C1 segment of cervical spinal cord (tissue), 14 donors: ENCODE measurements around the gene CERT1.

Experiments used
- DNase-seq, 14 donors: peaks; one replicate each; lab custom pipeline; 2025; lab: John Stamatoyannopoulos, UW

CERT1 gene

GRCh38 chr5:75475364-75475763, 36.1 kb downstream of the CERT1 start:
- no peak for DNase-seq

- DNase-seq = no peak
These were observed 38.0 kb downstream of the CERT1 start for GRCh38 chr5:75473463-75473862.

GRCh38 chr5:75472973-75473372, 38.5 kb downstream of the CERT1 start:
- no peak for DNase-seq

- no peak for DNase-seq
These were observed 40.2 kb downstream of the CERT1 start for GRCh38 chr5:75471193-75471592.

- DNase-seq = no peak
These were observed 42.4 kb downstream of the CERT1 start for GRCh38 chr5:75469017-75469416.

GRCh38 chr5:75468593-75468992, 42.8 kb downstream of the CERT1 start:
- DNase-seq = no peak

- DNase-seq = no peak
These were observed 45.3 kb downstream of the CERT1 start for GRCh38 chr5:75466006-75466716.

GRCh38 chr5:75465480-75465879, 45.9 kb downstream of the CERT1 start:
- peak in 2 of 14 donors; percentile 6 to 32 for DNase-seq

GRCh38 chr5:75463726-75464125, 47.7 kb downstream of the CERT1 start:
- no peak for DNase-seq

GRCh38 chr5:75461679-75462078, 49.8 kb downstream of the CERT1 start:
- peak in 1 of 14 donors; percentile 27 for DNase-seq

- DNase-seq = peak in 2 of 14 donors; percentile 5 to 93
These were observed 50.4 kb downstream of the CERT1 start for GRCh38 chr5:75460942-75461610.

GRCh38 chr5:75460532-75460931, 50.9 kb downstream of the CERT1 start:
- no peak for DNase-seq

- DNase-seq = no peak
These were observed 53.7 kb downstream of the CERT1 start for GRCh38 chr5:75457691-75458090.

GRCh38 chr5:75457161-75457560, 54.3 kb downstream of the CERT1 start:
- DNase-seq = no peak

GRCh38 chr5:75450069-75450468, 61.4 kb downstream of the CERT1 start:
- DNase-seq = no peak

GRCh38 chr5:75446068-75446467, 65.4 kb downstream of the CERT1 start:
- no peak for DNase-seq

GRCh38 chr5:75441560-75441959, 69.9 kb downstream of the CERT1 start:
- DNase-seq = no peak

- no peak for DNase-seq
These were observed 72.2 kb downstream of the CERT1 start for GRCh38 chr5:75439276-75439675.

- DNase-seq = no peak
These were observed 72.7 kb downstream of the CERT1 start for GRCh38 chr5:75438722-75439121.

GRCh38 chr5:75435096-75435495, 76.3 kb downstream of the CERT1 start:
- no peak for DNase-seq

- DNase-seq = no peak
These were observed 77.5 kb downstream of the CERT1 start for GRCh38 chr5:75433814-75434506.

- no peak for DNase-seq
These were observed 97.2 kb downstream of the CERT1 start for GRCh38 chr5:75414241-75414640.
